EL (cell line): ENCODE results near the gene SLC10A7.
"Not testable (repeated sequence)": the region's sequence is repeated elsewhere in the genome, so short reads cannot be mapped to it uniquely, and the experiment has no call there.

Source experiments
- DNase-seq: peaks from one replicate; pipeline ENCODE4 v3.0.0-alpha.2; 2016

SLC10A7 gene

DNA sequence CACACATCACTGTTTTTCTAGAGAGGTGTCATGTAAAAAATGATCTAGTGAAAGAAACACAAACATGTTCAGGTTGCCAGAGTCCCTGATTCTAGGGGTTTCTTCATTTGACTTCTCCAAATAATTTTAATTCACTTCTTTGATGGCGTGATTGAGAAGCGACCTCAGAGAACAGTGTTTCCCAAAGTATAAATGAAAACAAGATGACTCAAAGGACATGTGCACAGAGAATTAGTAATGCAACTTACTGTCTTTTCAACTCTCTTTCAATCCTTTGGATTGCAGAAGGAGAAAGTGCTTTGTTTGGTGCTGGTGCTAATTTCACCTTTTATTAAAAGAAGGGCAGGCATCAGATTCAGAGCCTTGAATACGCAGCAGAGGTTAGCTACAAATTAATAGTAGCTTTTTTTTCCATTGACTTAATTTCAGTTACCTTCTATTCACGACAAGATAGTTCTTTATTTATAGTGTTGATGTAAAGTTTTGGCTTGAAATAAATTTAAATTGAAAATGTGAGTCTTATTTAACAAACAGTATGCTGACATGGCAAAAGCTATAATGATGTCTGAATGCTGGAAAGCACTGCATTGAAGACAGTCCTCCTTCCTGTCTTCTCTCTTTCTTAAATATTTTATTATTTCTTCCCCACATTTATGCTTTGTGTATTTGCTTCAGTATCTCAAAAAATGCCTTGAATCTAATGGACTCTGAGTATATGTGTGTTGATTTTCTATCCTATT, 85.1 kb downstream of the SLC10A7 start:
- DNase-seq: no peak

DNA sequence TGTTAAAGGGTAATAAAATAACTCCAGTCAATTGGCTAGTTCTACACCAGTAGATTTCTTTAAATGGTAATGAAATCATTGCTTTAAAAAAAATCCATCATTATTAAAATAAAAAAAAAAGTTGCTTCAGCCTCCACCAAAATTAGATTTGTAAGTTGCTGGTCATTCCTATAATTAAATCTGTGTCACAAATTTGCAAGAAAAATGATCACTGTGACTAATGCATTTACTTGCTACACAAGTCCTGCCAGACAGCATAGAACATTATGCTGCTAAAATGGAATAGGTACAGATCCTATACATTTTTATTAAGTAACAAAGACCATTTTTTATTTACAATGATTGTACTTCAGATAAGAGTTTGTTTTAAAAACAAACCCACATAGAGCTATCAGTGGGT, 85.8 kb downstream of the SLC10A7 start:
- no peak for DNase-seq

DNA sequence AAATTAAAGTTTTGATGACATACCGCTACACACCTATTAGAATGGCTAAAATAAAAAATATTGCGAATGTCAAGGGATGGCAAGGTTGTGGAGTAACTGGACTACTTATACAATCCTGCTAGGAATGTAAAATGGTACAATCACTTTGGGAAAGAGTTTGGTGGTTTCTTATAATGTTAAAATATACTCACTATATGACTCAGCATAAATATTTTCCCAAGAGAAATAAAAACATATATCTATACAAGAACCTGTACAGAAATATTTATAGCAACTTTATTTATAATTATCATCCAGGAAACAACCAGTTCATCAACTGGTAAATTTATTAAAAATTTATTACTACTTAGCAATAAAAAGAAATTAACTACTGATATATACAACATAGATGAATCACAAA, 89.7 kb downstream of the SLC10A7 start:
- DNase-seq: no peak

DNA sequence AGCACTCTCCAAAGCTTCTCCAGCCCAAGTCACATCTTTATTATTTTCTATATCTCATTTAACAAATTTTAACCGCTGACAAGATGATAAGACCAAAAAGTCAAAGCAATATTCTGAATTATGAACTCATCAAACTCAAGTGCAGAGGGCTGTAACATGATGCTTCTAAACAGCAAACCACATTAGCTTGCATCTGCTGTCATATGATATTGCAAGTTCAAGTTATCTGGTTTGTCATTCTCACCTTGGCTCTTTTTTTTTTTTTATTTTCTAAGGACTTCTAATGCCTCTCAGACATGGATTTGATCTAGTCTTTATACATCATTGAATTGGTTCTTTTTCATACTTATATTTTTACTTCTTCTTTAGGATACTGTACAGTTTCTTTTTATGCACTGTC, 93.4 kb downstream of the SLC10A7 start:
- DNase-seq: no peak

DNA sequence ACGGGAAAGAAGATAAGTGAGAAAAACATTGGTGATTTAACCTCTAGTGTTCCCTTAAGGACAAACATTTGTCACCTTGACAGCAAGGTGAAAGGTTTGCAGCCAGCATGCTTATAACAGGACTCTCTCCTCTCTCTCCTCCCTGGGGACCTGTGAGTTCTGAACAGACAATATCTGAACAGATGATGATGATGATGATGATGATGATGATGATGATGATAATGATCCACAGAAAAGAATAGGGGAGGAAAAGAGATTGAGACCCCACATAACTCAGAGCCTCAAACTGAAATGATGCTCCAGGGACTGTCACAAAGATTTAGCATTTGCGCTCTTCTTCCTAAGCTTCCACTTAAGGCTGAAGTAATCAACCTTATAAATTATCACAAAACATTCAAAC, 103.9 kb downstream of the SLC10A7 start:
- no peak for DNase-seq

DNA sequence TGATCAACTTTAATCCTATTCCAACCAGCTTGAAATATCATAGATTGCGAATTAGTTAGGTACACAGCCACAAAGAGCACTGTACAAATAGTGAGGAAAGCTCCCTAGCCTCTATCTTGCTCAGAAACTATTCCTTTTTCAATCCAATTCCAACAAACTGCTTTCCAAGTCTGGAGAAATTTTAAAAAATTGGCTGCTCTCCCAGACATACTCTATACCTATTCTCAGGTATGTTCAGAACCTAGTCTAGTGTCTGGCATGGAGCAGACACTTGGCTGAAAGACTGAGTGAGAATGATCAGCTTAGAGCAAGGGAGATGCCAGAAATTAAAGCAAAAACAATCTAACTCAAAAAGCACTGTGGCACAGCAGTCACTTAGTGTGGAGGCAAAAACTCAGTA, 105.9 kb downstream of the SLC10A7 start:
- DNase-seq: no peak

DNA sequence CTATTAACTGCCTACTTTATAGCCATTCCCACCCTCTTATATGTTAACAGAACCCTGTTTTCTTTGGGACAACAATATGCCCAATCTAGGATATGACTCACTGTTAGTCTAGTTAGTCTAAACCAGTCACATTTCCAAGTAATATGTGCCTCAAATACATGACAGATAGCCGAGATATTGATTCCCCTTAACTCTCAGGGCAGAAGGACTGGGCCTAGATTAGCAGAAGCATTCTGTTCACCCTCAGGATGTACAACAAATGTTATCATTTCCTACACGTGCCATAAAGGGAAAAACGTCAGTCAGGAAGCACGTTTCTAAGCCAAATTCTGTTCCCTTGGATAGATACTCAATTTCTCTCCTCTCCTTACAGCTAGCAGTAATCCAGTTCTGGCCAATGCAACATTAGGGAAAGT, 114.1 kb downstream of the SLC10A7 start:
- DNase-seq: peak; percentile 26

DNA sequence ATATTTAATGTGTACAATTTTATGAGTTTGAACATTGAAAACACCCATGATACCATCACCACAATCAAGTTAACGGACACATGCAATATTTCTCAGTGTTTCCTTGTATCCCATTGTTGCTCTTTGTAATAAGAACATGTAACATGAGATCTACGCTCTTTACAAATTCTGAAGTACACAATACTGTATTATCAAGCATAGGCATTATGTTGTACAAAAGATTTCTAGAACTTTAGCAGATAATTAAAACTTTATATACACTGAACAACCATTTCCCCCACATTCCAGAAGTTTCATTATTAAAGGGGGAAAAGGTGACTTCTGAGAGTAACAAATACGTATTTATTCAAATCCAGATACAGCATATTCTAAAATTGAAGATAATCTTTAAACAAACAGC, 114.5 kb downstream of the SLC10A7 start:
- DNase-seq: no peak

DNA sequence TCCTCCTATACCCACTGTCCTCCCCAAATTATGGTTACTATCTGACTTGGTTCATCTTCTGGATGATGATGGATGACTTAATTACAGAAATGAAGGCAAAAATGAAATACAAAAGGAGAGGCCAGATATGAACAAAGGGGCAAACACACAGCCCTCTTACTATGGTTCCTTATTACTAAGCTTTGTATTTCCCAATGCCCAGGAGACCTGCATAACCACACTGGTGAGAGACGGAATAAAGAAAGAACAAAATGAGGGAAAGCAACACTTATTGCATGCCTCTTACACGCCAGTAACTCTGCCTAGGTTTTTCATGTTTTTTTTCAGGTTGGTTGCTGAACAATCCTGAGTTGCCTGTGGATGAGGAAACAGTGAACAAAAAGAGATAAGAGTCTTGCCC, 120.5 kb downstream of the SLC10A7 start:
- DNase-seq: no peak

DNA sequence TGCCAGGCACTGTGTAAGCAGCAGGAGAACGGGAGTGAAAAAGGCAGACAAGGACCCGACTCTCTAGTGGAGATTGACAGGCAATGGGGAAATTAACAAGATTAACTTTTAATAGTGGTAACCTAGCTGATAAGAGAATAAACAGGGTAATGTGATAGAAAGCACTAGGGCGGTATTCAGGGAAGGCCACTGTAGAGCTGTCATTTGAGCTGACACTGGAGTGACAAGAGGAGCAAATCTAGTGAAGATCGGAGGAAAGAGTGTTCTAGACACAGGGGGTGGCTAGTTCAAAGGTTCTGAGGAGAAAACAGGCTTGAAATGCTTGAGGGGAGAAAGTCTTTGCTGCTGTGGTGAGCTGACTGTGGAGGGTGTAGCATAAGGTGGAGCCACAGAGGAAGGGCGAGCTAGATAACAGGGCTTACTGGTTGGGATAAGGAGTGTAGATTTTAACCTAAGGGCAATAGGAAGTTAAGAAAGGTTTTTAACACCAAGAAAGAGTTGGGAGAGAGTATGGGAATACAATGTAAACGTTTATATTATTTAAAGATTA, 122.8 kb downstream of the SLC10A7 start:
- no peak for DNase-seq

DNA sequence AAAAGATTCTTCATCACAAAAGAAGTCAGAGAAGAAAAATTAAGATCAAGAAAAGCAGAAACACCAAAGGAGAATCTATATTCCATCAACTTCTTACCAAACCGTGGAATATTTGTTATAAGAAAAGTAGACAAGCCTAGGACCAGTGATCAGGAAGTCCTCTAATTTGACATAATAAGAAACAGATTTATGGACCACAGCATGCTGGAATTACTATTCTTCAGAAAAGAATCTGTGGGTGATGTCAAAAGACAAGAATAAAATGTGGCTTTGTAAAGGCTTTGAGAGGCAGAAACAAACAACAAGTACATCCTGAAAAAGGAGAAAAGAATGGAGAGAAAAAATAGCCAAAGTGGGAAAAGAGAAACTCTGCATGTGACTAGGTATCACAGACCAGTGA, 123.3 kb downstream of the SLC10A7 start:
- DNase-seq: no peak

DNA sequence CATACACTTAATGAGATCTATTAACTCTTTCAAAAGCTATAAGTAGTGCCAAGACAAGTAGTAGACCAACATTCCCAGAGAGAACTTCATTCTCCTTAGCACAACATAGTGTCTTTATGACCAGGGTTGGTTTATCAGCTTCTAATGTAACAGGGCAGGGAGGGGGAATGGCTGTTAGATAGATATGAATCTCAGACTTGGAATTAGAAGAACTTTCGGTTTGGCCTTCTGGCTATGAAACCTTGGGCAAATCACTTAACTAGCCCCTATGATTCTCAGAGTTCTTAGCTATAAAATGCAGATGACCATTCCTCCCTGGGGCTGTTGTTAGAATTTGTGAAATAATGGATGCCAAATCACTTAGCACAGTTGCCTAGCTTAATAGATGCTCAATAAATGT, 132.2 kb downstream of the SLC10A7 start:
- peak; percentile 39 for DNase-seq

DNA sequence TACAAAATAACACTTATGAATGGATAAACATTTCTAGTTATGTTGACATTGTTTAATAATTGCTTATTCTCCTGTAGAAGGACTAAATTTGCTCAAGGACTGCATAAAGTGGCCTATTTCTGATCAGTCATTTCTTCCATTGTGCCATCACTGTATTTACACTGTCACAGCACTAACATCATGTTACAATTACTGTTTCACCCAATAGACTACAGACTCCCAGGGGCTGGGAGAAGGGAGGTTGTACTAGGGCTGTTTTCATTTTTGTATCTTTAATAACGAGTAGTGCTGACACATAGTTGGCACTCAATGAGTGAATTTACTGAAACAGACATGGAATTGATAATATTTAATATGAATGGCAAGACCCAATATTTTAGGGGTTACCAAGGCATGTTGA, 139.5 kb downstream of the SLC10A7 start:
- no peak for DNase-seq

DNA sequence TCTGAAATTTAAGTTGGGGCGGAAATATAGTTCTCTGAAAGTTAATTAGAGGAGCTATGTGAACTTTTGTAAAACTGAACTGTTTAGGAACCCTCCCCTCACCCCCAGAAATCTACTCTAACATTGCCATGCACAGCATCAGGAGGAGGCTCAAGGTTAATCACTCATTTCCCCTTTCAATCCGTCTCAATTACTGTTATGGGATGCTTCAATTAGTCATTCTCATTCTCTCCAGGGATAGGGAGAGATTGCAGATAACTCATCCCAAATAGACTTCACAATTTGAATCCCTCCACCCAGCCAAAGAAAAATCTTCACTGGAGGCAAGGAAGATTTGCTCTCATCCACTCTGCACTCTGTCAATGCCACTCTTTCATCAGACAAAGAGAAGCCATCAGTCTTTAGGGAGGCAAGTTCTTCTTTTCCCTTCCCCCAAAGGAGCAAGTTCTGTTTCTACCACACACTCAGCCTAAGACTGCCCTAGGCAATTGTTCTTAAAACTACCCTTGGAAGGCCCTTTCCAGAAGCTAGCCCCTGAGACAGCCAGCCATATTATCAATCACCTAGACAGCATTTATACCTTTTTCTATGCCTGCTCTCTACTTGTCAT, 140.4 kb downstream of the SLC10A7 start:
- DNase-seq: peak; percentile 14

DNA sequence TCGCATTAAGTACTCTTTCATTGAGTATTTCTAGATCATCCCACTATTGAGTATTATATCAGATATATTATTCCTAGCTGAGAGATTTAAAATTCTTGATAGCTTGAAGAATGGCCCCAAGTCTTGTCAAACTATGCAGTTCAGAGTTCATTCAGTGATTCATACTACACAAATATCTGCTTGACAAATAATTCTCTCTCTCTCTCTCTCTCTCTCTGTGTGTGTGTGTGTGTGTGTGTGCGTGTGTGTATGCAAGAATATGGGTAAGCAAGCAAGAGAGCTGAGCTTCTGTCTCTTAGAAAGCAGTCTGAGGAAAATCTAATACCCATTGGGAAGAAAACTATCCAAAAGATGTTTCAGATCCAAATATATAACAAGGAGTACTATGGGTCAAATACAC, 142.0 kb downstream of the SLC10A7 start:
- DNase-seq: peak; percentile 37

DNA sequence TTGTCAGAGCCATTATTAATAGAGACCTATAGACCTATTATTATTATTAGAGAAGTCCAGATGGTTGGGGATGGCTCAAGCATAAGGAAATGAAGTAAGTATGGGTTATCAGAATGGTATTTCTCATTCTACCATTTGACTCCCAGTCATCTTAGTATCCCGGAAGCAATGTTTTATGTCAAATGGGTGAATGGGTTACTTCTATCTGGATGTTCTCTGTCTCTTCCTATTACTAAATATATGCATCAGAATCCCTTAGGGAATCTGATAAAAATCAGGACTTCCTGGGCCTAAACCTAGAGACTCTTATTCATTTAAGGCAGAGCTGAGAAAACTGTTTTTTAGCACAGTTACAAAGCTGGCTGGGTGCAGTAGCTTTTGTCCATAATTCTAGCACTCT, 149.9 kb downstream of the SLC10A7 start:
- DNase-seq: peak; percentile 60

DNA sequence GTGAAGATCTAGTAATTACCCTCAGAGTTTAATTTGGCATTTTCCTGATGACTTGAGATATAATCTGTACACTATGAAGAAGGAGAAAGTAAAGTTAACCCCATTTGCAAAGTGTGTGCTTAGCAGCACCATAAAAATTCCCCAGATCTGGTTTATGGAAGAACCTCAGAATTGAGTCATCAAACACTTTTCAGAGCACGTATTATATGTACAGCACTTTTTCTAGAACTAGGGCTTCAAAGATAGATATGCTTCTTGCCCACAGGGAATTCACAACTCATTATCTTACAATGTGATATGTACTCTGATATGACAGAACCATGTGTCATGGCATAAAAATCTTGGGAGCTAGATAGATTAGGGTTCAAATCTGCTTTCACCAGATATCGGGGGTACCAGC, 150.9 kb downstream of the SLC10A7 start:
- peak; percentile 72 for DNase-seq

DNA sequence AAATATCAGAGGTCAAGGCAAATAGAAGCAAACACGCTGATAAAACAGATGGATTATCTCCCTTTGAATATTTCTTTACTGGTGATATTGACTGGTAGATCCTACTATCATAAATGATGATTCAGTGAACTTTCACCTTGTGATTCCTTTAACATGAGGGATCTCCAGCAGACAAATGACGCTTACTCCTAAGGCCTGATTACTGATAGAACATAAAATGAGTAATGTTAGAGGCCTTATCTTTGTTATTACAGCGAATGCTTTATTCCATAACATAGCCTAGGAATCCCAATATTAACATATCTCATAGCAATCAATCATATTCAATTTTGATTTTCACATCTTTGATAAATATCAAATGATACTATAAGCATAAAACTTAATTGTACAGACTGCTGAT, 152.3 kb downstream of the SLC10A7 start:
- peak; percentile 34 for DNase-seq

DNA sequence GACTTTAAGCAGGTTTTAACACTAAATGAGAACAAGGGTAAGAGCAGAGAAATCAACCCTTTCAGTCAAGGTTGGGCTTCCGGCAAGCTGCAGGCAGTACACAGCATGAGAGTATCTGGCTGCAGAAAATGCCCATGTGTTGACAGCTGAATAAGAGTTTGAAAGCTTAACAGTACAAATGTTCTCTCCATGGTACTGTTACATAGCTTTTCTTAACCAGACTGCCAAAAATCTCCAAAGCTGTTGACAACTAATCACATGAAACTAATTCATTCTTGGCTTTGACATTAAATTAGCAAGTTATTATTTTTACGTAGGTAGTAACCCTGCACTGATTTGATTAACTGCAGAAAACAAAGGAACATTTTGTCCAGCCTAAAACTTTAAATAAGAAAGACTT, 153.5 kb downstream of the SLC10A7 start:
- DNase-seq: no peak

DNA sequence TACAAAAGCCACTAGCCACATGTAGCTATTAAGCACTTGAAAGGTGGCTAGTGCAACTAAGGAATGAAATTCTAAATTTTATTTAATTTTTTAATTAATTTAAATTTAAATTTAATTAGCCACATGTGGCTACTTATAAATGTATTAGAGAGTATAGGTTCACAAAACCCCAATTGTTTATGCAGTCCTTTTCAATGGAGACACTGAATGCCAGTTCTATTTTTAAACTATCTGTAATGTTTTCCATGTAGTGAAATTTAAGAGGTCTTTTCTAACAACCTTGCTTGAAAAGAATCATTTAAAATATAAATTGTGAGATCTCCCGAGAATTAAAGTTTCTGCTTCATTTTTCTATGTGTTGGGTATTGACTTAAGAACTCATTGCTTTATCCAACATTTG, 154.4 kb downstream of the SLC10A7 start:
- no peak for DNase-seq

DNA sequence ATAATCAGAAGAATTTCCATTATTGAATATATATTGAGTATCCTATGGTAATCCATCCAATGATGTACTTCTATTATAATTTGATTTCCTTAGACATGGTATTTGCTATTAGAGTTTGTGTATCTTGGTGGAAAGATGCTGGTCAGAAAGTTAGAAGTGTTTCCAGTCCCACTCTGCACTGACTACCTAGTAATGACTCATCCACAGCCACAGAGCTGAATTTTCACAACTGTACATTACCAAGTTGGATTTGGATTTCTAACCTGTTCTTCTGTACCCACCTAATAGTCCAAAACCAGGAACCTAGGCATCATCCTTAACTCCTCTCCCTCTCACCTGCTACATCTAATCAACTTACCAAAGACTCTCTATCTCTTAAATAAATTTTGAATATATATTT, 162.0 kb downstream of the SLC10A7 start:
- DNase-seq: no peak

DNA sequence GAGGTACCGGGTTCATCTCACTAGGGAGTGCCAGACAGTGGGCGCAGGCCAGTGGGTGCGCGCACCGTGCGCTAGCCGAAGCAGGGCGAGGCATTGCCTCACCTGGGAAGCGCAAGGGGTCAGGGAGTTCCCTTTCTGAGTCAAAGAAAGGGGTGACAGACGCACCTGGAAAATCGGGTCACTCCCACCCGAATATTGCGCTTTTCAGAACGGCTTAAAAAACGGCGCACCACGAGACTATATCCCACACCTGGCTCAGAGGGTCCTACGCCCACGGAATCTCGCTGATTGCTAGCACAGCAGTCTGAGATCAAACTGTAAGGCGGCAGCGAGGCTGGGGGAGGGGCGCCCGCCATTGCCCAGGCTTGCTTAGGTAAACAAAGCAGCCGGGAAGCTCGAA, 171.6 kb downstream of the SLC10A7 start:
- DNase-seq: not testable (repeated sequence)

DNA sequence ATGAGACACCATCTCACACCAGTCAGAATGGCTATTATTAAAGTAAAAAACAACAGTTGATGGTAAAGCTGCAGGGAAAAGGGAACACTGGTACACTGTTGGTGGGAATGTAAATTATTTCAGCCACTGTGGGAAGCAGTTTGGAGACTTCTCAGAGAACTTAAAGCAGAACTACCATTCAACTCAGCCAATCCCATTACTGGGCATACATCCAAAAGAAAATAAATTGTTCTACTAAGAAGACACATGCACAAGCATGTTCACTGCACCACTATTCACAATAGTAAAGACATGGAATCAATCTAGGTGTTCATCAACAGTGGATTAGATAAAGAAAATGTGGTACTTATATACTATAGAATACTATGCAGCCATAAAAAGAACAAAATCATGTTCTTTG, 172.4 kb downstream of the SLC10A7 start:
- no peak for DNase-seq

DNA sequence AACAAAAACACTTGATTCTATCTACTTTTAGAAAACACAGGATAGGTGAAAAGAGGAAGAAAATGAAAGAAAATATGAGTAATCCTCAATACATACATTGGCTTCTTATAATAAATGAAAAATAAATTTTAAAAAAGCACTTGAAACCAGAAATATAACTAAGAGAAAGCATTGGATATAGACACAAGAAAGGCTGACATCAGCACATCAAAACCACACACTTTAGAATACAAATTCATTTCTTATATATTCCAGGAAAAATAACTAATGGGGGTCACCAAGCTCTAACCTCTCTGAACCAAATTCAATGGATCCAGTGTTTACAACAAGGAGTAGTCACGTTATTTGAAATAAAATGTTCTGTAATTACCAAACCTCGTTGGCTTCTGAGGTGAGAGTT, 173.9 kb downstream of the SLC10A7 start:
- no peak for DNase-seq

DNA sequence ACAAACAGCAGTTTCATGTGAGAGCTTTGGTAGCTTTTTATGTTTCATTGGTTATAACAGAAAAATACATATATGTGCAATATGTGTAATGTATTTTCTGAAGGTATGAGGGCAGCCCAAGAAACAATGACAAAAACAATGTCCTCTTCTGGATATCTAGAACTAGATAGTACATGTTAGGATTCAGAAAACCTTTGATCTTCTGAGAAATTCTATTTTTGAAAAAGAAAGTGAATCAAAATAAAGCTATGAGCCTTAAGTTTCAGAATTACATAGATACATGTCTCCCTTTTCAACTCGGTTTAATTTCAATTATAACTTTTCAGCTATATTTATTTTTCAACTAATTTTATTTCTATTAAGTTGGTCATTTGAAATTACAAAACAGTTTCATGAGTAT, 175.5 kb downstream of the SLC10A7 start:
- DNase-seq: no peak
